Common myeloid progenitor, CD34-positive (primary cell): Measurements from ENCODE around the gene GPR35.

Source experiments
- CTCF ChIA-PET: fragments of 350-600 bp; sonication (Branson Sonifier 250); formaldehyde crosslinking; loops from one replicate; lab custom pipeline; 2021; ENCODE audit warnings: antibody characterized with exemption; lab: Charles Lee
- POLR2A ChIA-PET: fragments of 350-600 bp; sonication (Branson Sonifier 250); formaldehyde crosslinking; loops from one replicate; lab custom pipeline; 2021; ENCODE audit warnings: antibody characterized with exemption; lab: Charles Lee
- DNase-seq, 3 donors: peaks; one replicate each; pipeline versions ENCODE4 v3.0.0 to v3.0.0-alpha.2; 2013
- H3K27ac ChIP-seq, 2 experiments: 1 replicate in 1 of 2; 2 replicates in 1 of 2; pipeline ENCODE4 v1.7.0; 2013; ENCODE audit warnings: inconsistent platforms in 2 of 2, low read length in 2 of 2, mild to moderate bottlenecking in 2 of 2, low read depth in 1 of 2, moderate library complexity in 1 of 2; ENCODE audit not compliant: severe bottlenecking in 2 of 2, insufficient read depth in 1 of 2, poor library complexity in 1 of 2
- H3K27me3 ChIP-seq, 5 experiments: replicated peaks in 2 of 5; 1 replicate in 3 of 5; 2 replicates in 2 of 5; pipeline versions ENCODE4 v1.6.1 to v1.7.0; 2013; ENCODE audit warnings: low read length in 4 of 5, mild to moderate bottlenecking in 2 of 5, moderate library complexity in 2 of 5, inconsistent platforms in 1 of 5; ENCODE audit not compliant: insufficient read depth in 5 of 5, control insufficient read depth in 4 of 5
- H3K36me3 ChIP-seq, 4 experiments: 1 replicate in 2 of 4; 2 replicates in 2 of 4; pipeline versions ENCODE4 v1.6.1 to v1.7.0; 2013; ENCODE audit warnings: low read length in 3 of 4, control low read depth in 1 of 4, mild to moderate bottlenecking in 1 of 4; ENCODE audit not compliant: control insufficient read depth in 4 of 4, insufficient read depth in 4 of 4
- H3K4me1 ChIP-seq, 4 experiments: 1 replicate in 3 of 4; 2 replicates in 1 of 4; pipeline versions ENCODE4 v1.6.1 to v1.7.1; 2013; ENCODE audit warnings: low read length in 3 of 4, mild to moderate bottlenecking in 3 of 4, control low read depth in 1 of 4, inconsistent platforms in 1 of 4, moderate library complexity in 1 of 4; ENCODE audit not compliant: control insufficient read depth in 4 of 4, insufficient read depth in 4 of 4; ENCODE audit errors: control extremely low read depth in 1 of 4
- H3K4me3 ChIP-seq, 7 experiments: 1 replicate in 4 of 7; 2 replicates in 3 of 7; pipeline versions ENCODE4 v1.5.1 to v1.7.0; 2013; ENCODE audit warnings: mild to moderate bottlenecking in 7 of 7, low read length in 6 of 7, moderate library complexity in 6 of 7, inconsistent platforms in 2 of 7, low read depth in 2 of 7, control low read depth in 1 of 7; ENCODE audit not compliant: insufficient read depth in 4 of 7, control insufficient read depth in 1 of 7; ENCODE audit errors: extremely low read depth in 1 of 7
- H3K9me3 ChIP-seq, 5 experiments: 1 replicate in 4 of 5; 2 replicates in 1 of 5; pipeline versions ENCODE4 v1.6.1 to v1.7.1; 2013; ENCODE audit warnings: low read length in 4 of 5, mild to moderate bottlenecking in 2 of 5, inconsistent platforms in 1 of 5, low read depth in 1 of 5, moderate library complexity in 1 of 5; ENCODE audit not compliant: control insufficient read depth in 4 of 5, insufficient read depth in 2 of 5; ENCODE audit errors: control extremely low read depth in 1 of 5
- WGBS: methylation state at CpG from one replicate; pipeline ENCODE4 v1.1.5; 2013; ENCODE audit not compliant: insufficient coverage; 5-methylcytosine and 5-hydroxymethylcytosine counted together

The GPR35 gene

GRCh38 chr2:240644171-240644651 lies 18.9 kb downstream of the GPR35 start:
- CTCF ChIA-PET: interaction anchor here (0.6 to 1.5 kb wide), 3 partner anchors 8 to 939 kb away, joined by 3 to 4 read pairs (median 4); no protein-coding TSS in a partner anchor
- no peaks in the 10 kb centered on the region for H3K36me3 ChIP-seq
- DNase-seq: no peak
- H3K9me3 ChIP-seq: no peaks in the 10 kb centered on the region
- peaks cover 0 to 2% (median 0%) of the 10 kb centered on the region in 4 experiments for H3K4me1 ChIP-seq
- POLR2A ChIA-PET: no interaction called here
- WGBS: 92% methylated on average over 8 of the region's 14 CpGs
- no peak overlapping the region for H3K4me3 ChIP-seq
- H3K27ac ChIP-seq: no peak overlapping the region
- H3K27me3 ChIP-seq: peaks cover 0 to 38% (median 11%) of the 10 kb centered on the region in 5 experiments

- POLR2A ChIA-PET: no interaction called here
- peaks cover 0 to 44% (median 14%) of the 10 kb centered on the region in 5 experiments for H3K27me3 ChIP-seq
- 60% methylated on average over 6 of the region's 8 CpGs for WGBS
Measured at GRCh38 chr2:240644859-240645301, 19.6 kb downstream of the GPR35 start.

GRCh38 chr2:240645346-240645745 lies 20.1 kb downstream of the GPR35 start:
- POLR2A ChIA-PET: no interaction called here
- WGBS: 75% methylated on average over 8 of the region's 10 CpGs

More at GRCh38 chr2:240644859-240645301, 19.6 kb downstream of the GPR35 start:
- Histone ChIP-seq H3K36me3 (no peaks in the 10 kb centered on the region), H3K27ac (no peak overlapping the region), H3K4me1 (peaks cover 0 to 2% (median 0%) of the 10 kb centered on the region in 4 experiments), H3K9me3 (no peaks in the 10 kb centered on the region), H3K4me3 (no peak overlapping the region)
- DNase-seq: no peak
- CTCF ChIA-PET: no interaction called here

GRCh38 chr2:240645801-240646175 lies 20.5 kb downstream of the GPR35 start:
- Histone ChIP-seq H3K4me1 (peaks cover 0 to 2% (median 0%) of the 10 kb centered on the region in 4 experiments), H3K9me3 (no peaks in the 10 kb centered on the region), H3K36me3 (no peaks in the 10 kb centered on the region), H3K27me3 (peaks cover 0 to 53% (median 20%) of the 10 kb centered on the region in 5 experiments), H3K27ac (no peak overlapping the region), H3K4me3 (no peak overlapping the region)
- DNase-seq: no peak
- ChIA-PET POLR2A (no interaction called here), CTCF (no interaction called here)
- WGBS: 94% methylated on average over 9 of the region's 10 CpGs

More at GRCh38 chr2:240645346-240645745, 20.1 kb downstream of the GPR35 start:
- H3K9me3 ChIP-seq: no peaks in the 10 kb centered on the region
- CTCF ChIA-PET: no interaction called here
- H3K27me3 ChIP-seq: peaks cover 0 to 49% (median 17%) of the 10 kb centered on the region in 5 experiments
- no peak overlapping the region for H3K27ac ChIP-seq
- no peak for DNase-seq
- H3K36me3 ChIP-seq: no peaks in the 10 kb centered on the region
- peaks cover 0 to 2% (median 0%) of the 10 kb centered on the region in 4 experiments for H3K4me1 ChIP-seq
- H3K4me3 ChIP-seq: no peak overlapping the region

GRCh38 chr2:240646176-240646899 lies 21.1 kb downstream of the GPR35 start:
- CTCF ChIA-PET: interaction anchor here (1.0 kb wide), 1 partner anchor 82 kb away, joined by 3 read pairs; no protein-coding TSS in a partner anchor
- peak in 2 of 3 donors; percentile 45 to 57 for DNase-seq
- 86% methylated on average over 36 of the region's 36 CpGs for WGBS
- Histone ChIP-seq H3K9me3 (peaks cover 0 to 4% (median 3%) of the 10 kb centered on the region in 5 experiments), H3K36me3 (no peaks in the 10 kb centered on the region), H3K27ac (no peak overlapping the region), H3K27me3 (peaks cover 0 to 59% (median 22%) of the 10 kb centered on the region in 5 experiments), H3K4me3 (no peak overlapping the region), H3K4me1 (peaks cover 0 to 2% (median 0%) of the 10 kb centered on the region in 4 experiments)
- POLR2A ChIA-PET: no interaction called here

GRCh38 chr2:240646900-240647502 lies 21.7 kb downstream of the GPR35 start:
- peaks cover 0 to 2% (median 0%) of the 10 kb centered on the region in 4 experiments for H3K4me1 ChIP-seq
- ChIA-PET CTCF (interaction anchor here (1.0 kb wide), 2 partner anchors 11 to 83 kb away, joined by 3 read pairs; no protein-coding TSS in a partner anchor), POLR2A (no interaction called here)
- no peak overlapping the region for H3K4me3 ChIP-seq
- no peak overlapping the region for H3K27ac ChIP-seq
- H3K36me3 ChIP-seq: no peaks in the 10 kb centered on the region
- H3K9me3 ChIP-seq: peaks cover 0 to 11% (median 4%) of the 10 kb centered on the region in 5 experiments
- WGBS: 78% methylated on average over 28 of the region's 30 CpGs
- no peak for DNase-seq
- peaks cover 0 to 65% (median 22%) of the 10 kb centered on the region in 5 experiments for H3K27me3 ChIP-seq
